GM19328 (cell line): ENCODE results near the gene COL2A1.

Experiments
- ATAC-seq: cut with Tn5 transposase; IDR thresholded peaks from one replicate; pipeline ENCODE4 v1.9.1; 2021; ENCODE audit warnings: mild to moderate bottlenecking, moderate library complexity; ENCODE audit not compliant: unreplicated experiment

COL2A1 gene

DNA sequence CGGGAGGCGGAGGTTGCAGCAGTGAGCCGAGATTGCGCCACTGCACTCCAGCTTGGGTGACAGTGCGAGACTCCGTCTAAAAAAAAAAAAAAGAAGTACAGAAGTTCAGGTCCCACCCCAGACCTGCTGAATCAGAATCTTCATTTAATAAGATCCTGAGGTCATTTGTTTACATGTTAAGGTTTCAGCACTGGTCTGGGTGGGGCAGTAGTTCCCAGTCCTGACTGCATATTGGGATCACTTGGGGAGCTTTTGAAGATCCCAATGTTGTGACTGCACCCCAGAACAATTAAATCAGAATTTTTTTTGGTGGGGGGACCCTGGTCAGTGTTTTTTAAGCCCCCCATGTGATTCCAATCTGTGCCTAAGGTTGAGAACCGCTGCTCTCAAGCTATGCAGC, 11.7 kb upstream of the COL2A1 start:
- no peak for ATAC-seq

DNA sequence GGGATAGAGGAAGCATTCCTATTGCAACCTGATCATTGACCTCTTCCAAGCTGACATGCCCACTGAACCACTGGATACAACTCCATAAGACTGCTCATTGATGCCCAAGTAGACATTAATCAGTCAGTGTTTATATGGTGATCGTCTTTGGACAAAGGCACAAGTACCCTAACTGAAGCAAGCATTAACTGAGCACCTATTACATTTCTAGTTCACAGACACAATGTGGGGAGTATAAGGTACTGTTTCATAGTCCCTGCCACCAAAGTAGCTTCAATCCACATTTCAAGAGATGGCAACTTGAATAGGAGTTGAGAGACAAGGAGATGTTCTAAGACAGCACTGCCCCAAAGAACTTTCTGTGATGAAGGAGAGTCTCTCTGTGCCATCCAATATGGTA, 10.9 kb upstream of the COL2A1 start:
- no peak for ATAC-seq

DNA sequence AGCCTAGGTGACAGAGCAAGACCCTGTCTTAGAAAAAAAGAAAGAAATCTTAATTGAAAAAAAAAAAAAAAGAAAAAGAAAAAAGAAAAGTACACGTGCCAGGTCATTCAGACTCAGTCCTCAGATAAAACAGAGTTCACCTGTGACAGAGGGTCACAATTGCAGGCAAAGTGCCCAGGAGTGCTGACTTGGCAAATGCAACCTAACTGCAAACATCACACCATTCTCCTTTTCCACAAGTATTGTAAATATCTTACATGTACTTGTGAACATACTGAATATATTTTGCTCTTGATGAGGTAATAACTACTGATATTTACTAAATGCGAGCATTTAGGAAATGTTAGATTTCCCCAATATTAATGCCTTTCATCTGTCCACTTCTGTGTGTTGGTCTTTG, 9.0 kb upstream of the COL2A1 start:
- no peak for ATAC-seq

DNA sequence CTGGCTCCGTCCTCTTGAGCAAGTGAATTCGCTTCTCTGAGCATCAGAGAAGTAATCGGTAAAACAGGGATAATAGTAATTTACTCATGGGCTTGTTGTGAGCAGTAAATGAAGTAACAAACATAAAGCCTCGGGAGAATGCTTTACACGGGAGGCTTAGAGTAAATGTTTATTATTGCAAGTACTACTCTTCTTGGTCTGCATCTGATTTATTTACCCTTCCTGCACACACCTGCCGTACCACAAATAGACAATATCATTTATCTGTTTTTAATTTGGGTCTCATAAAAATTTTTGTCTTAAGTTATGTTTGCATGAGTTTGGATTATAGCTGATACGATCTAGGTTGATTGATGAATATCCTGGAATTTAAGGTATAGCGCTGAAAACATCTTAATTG, 7.8 kb upstream of the COL2A1 start:
- no peak for ATAC-seq

DNA sequence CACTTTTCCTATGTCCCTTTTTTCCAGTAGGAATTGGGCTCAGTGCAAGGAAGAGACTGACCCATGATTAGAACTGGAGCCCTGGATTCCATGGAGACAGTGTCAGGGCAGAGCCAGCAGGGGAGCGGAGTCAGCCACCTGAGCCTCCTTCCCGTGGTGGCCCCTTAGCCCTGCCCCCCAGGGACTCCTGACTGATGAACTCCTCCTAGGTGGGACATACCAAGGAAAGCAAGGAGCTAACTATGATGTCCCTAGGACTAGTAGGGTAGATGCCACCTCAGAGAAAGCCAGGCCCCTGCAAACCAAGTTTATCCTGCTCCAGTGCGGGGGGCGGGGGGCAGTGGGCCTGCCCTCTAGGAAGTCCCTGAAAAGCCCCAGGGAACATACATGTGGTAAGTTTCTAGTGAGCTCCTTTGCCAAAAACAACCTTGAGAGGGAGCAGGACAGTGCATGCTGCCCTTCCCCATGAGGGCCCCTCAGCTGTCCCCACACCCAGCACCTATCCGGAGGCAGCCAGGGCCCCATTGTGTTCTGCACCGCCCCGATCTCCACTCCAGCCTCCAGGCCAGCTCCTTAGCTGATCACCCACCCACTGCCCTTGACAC, 6.2 kb upstream of the COL2A1 start:
- no peak for ATAC-seq

DNA sequence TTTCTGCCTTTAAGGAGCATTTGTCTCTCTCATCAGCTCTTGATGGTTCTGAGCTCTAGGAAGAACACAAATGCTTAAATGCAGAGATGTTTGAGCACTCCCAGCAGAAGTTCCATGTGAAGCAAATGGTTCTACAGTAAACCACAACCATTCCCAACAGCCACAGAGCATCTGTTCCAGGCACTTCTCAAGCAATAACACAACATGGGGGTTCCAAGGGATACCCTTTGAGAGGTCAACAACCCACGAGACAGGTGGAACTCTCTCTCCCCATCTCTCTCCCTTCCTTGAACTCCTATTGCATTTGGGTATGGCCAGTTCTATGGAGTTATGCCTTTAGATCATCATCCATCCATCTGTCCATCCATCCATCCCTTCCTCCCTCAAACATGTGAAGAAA, 5.2 kb upstream of the COL2A1 start:
- ATAC-seq, result no peak

DNA sequence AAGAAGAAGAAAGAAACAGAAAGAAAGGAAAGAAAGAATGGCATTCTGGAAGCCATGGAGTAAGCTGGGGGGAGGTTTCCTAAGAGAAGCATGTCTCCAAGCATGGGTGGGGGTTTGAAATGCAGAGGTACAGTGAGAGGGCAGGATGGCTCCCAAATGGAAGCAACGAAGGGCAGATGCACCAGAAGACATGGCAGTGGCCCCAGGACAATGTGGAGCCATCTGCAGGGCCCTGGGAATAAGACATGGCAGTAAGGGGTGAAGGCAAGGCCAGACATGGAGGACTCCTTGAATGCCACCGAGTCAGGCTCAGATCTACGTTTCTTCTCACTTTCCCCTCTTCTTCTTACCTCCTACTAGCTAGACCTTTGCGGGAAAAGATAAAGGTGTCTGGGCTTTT, 4.7 kb upstream of the COL2A1 start:
- ATAC-seq, result no peak

DNA sequence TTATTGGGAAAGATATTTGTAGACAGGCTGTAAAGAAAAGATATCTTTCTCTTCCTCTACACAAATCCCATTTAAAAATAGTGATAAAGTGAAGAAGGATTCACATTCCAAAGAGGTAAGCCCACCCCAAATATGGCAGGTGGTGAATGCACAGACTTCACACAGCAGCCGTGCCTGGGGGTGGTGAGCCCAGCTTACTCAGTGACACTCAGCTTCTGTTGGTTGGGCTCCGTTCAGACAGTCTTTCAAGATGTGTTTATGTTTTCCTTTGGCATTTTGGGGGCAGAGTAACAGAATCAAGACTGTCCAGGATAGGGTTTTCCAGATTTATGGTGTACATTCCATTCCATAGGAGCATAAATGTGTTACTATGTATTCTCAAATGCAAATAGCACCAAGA, 4.1 kb upstream of the COL2A1 start:
- ATAC-seq, result no peak

DNA sequence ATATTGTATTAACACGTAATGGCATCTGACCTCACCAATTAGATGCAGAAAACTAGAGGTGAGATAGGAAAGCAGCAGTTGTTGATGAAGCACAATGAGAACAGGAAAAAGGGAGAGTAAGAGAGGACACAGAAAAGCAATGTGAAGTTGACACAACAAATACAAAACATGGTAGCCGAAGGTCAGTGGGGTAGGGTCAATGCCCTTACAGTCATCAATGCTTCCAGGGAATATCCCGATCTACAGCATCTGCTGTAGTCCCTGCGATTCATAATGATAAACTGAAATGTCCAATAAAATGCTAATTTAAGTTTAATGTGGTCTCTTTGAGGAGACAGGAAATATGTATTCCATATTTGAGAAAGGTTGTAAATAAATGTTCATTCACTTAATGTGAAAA, 2.9 kb upstream of the COL2A1 start:
- ATAC-seq, result no peak

DNA sequence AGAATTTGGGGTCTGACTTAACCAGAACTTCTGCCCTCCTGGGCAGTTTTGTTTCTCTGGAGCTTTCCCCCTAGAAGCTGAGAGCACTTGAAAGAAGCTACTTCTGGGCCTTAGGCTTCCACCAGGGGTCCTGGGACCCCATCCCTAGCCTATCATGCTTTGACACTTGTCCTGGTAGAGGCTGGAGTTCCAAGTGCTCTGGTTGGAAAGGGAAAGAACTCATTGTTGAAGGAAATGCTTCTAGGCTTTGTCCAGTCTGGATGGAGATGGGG, 1.4 kb upstream of the COL2A1 start:
- no peak for ATAC-seq

DNA sequence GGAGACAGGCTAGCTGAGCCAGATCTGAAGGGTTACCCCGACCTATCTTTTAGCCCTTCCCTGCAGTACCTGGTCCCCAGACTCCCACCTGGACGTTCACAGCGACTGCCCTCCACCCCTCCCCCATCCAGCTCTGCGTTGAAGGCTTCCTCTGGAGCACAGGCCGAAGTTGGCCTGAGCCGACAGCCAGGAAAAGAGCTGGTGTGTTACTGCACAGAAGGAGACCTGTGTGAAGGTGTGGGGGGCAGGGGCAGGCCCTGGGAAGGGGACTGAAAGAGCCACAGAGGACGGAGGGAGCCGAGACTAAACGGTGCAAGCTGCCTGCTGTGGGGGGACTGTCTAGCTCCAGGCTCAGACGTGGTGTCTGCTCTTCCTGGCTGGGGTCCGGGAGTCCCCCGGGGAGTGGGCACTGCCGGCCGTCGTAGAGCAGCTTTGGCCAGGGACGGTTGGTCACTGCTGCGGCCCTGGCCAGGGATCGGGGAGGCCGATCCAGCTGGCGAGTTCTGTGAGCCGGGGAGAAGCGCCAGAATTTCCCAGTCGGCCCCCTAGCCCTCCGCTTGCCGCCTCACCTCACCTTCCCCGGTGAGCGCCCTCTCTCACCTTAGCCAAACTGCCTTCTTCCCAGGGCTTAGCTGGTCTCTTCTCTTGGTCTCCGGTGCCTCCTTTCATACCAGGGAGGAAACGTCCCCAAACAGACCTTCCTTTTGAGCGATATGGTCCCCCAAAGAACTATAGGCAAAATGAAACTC, 899 bp upstream of the COL2A1 start:
- no peak for ATAC-seq

DNA sequence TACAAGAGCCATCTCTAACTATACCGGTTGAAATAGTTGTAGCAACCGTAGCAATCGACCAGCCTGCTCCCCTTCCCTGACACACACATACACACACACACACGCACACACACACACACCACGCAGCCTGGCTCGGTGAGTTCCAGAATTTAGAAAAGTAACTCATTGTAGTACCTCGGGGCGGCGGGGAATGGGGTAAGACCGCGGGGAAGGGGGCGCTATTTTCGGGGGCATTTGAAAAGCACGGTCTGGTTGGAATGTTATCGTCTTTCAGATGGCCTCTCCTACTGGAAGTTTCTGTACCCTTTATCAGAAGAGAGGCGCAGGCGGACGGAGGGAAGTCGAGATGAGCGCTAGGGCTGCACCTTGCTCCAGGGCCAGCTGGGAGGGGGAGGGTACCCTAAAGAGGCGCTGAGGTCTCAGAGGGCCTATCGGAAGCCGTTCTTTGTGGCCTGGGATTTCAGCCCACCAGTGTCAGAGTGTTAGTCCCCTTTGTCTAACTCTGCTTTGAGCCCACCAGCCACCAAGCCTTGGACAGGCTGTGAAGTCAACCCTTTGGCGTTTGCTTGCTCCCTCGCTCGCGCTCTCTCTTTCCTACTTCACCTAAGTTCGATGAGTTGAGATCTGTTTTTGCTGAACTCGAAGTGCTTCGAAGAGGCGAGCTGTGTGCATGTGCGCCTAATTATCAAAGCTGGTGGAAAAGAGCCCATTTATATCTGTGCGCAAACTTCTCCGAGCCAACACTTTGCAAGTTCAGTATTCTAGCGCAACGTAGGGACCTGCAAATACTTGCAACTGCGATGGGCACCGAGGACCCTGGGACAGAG, 837 bp downstream of the COL2A1 start:
- no peak for ATAC-seq

DNA sequence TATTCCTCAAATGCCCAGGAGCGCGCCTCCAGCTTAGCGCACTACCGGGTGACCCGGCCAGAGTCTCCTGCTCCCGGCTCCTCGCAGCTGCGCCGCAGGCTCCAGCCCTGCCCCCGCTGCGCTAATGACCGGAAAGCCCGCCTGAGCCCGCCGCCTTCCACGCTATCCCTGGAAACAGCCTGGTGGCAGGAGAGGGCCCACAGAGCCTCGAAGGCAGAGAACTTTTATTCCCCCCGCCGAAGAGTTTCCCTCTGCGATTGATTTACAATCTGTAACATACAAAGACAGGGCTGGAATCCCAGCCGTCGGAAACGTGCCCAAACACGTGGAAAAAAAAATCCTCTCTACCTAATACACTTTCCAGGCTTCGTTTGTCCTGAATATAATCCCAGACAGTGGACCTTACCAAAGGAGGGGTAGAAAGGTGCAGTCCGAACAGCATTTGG, 1.5 kb downstream of the COL2A1 start:
- no peak for ATAC-seq

DNA sequence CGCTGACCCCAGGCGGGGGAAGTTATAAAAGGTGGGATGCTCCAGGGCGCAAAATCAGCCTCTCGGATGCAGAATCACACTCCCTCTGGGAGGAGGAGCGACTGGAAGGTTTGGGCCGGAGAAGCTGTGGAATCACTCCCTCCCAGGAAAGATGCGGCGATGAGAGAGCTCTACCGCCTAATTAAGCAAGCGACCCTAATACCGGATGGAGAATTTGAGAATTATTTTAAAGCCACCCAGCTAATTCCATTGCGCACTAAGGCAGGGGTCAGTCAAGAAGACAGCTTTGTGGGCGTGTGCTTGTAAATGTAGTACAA, 1.9 kb downstream of the COL2A1 start:
- no peak for ATAC-seq

DNA sequence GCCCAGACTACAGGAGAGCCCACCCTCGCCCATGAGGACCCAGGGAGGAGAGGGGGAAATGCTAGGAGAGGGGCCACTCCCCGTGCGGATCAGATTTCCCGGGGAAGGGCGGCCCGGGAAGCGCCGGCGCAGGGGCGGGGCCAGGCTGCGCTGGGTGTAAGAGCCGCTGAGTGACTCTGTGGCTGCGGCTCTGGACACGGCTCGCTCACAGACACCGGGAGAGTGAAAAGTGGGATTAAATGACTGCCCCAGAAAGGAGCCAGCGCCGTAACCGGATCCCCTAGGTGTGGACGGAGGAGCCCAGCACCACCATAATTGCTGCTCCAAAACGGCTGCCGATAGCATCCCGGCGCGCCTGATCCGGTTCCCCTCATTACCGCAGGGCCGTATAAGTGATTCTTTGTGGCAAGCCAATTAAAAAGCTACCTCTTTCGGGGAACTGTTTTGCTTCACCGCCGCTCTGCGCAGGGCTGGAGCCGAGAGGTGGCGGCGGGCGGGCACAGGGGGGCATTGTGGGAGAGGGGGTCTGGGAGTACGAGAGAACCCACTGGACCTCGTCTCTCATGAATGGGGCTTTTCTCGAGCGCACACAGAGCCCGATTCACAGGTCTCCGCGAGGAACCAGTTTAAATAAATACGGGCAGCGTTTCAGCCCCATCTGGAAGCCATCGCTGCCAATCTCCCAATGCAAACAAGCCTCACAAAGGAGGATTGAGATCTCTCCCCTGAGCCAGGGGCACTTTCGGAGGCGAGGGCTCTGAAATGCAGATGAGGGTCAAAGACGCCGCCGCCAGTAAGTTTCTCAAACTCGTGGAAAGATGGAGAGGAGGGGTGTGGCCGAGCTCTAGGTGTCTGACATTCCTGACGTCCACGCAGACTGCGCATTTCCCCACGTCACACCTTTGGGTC, 2.5 kb downstream of the COL2A1 start:
- no peak for ATAC-seq

DNA sequence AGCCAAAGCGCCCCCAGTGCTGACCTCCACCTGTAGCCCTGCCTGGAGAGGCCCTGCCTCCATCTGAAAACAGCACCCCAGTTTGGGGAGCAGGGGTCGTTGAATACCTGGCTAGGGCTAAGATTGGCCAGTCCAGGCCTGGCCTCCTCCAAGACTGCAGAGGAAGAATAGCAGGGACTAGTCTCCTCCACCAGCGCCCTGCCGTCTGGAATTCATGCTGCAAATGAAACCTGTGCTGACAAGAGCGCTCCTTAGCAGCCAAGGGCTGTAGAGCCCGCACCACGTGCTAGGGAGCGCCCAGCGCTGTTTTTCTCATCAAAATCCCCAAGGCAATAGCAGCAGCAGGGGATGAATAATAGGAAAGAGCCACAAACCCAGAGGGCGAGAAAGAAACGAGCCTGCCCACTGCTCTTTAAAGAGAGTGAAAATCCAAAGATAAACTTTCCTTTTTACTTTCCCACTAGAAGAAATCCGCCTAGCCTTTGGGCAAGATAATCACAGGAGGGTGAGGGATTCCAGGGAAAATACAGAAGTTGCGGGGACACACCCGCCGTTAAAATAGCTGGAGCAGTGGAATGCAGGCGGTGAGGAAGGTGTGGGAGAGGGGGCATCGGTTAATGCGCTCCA, 3.3 kb downstream of the COL2A1 start:
- no peak for ATAC-seq

DNA sequence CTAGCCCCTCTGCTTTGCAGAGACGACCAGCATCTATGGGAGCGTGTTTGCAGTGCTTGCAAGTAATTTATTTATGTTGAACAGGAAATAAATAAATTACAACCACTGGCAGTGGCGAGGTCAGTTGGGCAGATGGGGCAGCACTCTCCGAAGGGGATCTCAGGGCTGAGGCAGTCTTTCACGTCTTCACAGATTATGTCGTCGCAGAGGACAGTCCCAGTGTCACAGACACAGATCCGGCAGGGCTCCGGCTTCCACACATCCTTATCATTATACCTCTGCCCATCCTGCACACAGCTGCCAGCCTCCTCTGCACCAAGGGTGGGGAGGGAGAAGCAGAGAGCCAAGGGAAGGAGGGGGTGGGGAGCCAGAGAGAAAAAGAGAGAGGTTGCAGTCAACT, 4.5 kb downstream of the COL2A1 start:
- no peak for ATAC-seq

DNA sequence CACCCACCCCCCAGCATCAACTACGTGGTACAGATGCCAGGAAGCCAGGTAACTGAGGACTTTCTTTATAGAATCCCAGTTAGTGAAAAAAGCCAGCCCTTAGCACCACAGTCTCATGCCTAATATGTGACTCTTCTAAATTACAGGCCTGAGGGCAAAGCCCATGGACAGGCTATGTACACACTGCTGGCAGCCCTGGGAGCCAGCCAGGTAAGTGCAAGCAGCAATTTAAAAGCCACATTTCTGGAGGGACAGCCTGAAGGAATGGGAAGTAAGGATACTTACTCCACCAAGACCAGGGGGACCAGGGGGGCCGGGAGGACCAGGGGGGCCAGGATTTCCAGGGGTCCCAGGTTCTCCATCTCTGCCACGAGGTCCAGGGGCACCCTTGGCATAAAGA, 7.0 kb downstream of the COL2A1 start:
- no peak for ATAC-seq

DNA sequence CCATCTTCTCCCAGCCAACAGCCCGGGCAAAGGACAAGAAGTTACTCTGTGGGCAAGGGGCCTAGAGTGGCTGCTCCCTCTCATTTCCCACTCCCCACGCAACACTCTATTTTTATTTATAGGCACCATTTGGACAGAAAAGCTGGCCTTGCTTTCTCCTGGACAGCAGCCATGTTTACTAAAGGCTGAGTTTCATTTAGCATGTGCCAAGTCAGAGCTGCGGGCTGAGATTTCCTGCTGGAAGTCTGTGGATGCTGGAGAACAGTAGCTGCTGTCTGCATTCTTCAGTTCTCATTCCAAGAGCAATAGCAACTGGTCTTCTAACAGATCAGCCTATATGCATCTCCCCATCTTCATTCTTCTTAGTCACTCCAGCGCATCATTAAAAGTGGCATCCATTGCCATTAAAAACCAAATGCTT, 8.3 kb downstream of the COL2A1 start:
- no peak for ATAC-seq

DNA sequence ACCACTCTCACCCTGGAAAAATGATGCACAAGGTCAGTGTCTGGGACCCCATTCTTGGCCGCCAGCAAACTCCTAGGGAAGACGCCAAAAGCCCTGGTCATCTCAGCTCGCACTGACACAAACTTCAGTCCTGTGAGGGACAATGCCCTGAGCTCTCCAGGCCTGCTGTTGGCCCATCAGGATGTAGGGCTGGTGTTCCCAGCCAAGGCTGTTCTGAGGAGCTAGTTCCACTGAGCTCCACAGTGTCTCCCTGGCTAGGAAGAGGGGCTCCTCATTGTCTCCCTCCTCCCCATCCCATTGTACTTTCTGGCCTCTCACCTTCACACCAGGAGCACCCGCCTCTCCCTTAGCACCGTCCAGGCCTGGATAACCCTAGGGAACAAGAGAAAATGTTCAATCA, 10.8 kb downstream of the COL2A1 start:
- ATAC-seq, result no peak

DNA sequence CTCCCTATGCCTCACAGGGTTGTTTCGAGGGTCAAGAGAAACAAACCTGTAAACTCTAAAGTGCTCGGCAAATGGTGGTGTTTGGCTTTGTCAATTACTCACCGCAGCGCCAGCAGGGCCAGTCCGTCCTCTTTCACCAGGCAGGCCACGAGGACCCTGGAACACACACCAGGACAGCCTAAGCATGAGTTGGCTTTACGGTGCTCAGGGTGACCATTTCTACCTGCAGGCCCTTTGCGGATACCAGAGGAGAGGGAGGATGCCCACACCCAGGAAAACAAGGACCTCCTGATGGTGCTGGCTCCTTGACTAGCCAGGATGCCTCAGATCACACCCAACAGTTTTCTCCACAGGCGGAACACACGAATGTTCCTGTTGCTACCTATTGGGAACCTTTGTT, 11.5 kb downstream of the COL2A1 start:
- no peak for ATAC-seq
